AG20443 (cell line): ENCODE data around the gene SNAP91.
"Not testable (repeated sequence)": the region's sequence is repeated elsewhere in the genome, so short reads cannot be mapped to it uniquely, and the experiment has no call there.

Experiments used
- DNase-seq: peaks from one replicate; pipeline ENCODE4 v3.0.0; 2012; ENCODE audit warnings: low spot score, mixed read lengths

SNAP91 gene

DNA sequence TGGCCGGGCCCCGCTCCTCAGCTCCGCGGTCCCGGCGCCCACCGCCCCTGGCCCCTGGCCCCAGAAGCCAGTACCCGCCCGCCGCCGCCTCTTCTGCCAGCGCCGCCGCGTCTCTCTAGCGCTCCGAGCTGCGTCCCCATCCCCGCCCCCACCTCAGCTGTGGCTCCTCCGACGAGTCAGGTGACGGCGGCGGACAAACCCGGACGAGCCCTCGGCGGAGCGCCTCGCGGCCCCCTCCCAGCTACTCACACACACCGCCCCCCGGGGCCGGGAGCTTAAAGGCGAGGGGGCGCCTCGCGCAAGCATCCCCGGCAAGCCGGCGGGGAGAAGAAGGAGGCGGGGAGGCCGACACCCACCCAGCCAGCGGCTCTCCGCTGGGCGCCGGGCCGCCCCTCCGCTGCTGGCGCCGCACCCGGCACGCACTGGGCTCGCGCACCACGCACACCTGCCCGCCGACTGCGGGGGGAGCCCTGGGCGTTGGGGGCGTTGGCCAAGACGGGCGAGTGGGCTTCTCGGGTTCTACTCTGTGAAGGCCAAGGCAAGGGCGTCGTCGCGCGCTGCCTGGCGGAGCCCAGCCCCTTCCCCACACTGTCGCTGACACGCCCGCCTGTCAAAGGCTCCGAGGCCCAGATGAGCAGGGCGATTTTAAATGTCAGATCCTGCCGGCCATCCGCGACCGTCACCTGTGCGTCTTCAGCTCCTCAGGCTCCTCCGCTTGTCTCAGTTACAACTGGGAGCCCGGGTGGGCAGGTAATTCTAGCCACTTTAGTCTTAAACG, at the start of gene SNAP91:
SNAP91 (minus strand) TSS at position 132 of the 778 bp plus-strand sequence. CDS start 1,174 bp downstream, outside the sequence.
- no peak for DNase-seq

- no peak for DNase-seq
These were observed 49.6 kb upstream of the SNAP91 start for GRCh38 chr6:83758533-83758932.

DNA sequence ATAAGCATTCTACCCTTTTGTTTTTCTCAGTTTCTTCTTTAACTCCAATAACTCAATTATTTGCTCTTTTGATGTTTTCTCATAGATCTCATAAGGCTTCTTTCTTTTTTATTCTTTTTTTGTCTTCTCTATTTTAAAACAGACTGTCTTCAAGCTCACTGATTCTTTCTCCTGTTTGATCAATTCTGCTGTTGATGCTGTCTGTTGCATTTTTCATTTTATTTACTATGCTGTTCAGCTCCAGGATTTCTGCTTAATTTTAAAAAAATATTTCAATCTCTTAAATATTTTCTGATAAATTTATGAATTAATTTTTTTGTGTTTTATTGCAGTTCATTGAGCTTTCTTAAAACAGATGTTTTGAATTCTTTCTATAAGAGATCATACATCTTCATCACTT, 48.1 kb upstream of the SNAP91 start:
- DNase-seq = no peak

DNA sequence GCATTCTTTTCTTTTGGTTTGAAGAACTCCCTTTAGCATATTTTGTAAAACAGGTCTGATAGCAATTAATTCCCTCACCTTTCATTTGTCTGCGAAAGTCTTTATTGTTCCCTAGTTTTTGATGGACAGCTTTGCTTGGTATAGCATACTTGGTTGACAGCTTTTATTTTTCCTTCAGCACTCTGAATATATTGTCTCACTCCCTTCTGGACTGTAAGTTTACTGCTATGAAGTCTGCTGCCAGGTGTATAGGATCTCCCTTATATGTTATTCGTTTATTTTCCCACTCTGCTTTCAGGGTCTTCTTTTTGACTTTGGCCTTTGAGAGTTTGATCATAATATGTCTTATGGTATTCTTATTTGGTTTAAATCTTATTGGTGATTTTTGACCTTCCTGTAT, 47.7 kb upstream of the SNAP91 start:
- DNase-seq = no peak

DNA sequence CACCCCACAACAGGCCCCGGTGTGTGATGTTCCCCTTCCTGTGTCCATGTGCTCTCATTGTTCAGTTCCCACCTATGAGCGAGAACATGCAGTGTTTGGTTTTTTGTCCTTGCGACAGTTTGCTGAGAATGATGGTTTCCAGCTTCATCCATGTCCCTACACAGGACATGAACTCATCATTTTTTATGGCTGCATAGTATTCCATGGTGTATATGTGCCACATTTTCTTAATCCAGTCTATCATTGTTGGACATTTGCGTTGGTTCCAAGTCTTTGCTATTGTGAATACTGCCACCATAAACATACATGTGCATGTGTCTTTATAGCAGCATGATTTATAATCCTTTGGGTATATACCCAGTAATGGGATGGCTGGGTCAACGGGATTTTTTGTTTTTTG, 43.5 kb upstream of the SNAP91 start:
- DNase-seq = not testable (repeated sequence)

DNA sequence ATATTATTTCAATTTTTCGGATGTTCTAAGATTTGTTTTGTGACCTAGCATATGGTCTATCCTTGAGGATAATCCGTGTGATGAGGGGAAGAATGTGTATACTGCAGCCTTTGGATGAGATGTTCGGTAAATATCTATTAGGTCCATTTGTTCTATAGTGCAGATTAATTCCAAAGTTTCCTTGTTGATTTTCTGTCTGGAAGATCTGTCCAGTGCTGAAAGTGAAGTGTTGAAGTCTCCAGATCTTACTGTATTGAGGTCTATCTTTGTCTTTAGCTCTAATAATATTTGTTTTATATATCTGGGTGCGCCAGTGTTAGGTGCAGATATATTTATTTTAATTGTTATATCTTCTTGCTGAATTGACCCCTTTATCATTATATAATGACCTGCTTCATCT, 32.2 kb upstream of the SNAP91 start:
- no peak for DNase-seq

GRCh38 chr6:83735461-83735860, 26.6 kb upstream of the SNAP91 start:
- no peak for DNase-seq

- DNase-seq = no peak
These were observed 21.0 kb upstream of the SNAP91 start for GRCh38 chr6:83729871-83730270.

- DNase-seq = no peak
These were observed 14.0 kb upstream of the SNAP91 start for GRCh38 chr6:83722876-83723275.

- DNase-seq = no peak
These were observed 8.9 kb upstream of the SNAP91 start for GRCh38 chr6:83717809-83718208.

GRCh38 chr6:83711958-83712357, 3.1 kb upstream of the SNAP91 start:
- no peak for DNase-seq

- DNase-seq = no peak
These were observed 798 bp upstream of the SNAP91 start for GRCh38 chr6:83709748-83710050.

DNA sequence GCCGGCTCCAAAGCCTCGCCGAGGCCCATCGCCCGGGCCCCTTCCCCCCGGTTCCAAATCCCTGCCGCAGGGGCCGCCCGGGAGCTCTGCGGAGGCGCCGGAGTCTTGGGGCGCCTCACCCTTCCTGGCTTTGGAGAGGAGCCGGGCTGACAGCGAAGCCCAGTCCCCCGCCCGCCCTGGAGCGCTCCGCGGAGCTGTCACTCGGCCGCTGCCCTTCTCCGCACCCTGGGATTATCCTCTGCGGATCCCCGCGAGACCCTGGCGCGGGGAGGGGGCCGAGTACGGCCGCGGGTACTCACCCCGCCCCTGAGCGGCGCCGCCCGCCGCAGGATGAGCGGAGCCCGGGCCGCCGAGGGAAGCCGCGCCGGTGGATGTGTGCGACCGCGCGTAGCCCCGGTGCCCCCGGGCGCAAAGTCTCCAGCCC, 343 bp downstream of the SNAP91 start:
- peak; percentile 57 for DNase-seq

GRCh38 chr6:83707829-83708545, 914 bp downstream of the SNAP91 start:
- peak; percentile 6 for DNase-seq

DNA sequence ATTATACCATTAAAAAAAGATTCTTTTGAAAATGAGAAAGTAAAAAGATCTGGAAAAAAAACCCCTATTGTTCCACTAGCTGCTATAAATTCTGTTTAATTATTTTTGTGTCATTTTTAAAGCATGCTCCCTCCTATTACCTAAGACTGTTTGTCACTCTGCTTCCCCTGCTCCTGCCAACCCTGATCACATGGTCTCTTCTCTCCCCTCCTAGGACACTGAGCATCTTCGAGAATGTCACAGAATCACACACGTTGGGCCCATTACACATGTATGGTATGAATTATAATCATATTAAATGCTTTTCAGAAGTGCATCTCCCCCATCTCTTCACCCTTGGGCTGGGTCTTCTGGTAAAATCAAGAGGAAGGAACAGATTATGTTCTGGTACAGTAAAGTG, 6.2 kb downstream of the SNAP91 start:
- DNase-seq = no peak

DNA sequence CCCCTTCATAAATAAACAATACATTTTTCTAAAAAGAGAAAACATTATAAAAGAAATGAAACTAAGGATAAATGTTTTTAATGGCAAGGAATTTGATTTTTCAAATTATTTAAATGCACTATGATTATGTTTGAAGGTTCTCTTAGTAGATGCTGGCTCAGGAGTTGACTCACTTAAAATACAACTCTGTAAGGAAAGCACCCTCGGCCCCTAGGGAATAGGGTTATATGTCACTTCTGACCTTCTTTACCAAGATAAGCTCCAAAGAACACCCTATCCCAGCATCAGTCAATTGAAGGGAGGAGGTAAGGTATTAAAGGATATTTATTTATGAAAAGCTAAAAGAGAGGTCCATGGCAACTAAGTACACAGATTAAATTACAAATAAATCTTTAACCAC, 6.8 kb downstream of the SNAP91 start:
- DNase-seq = no peak

- no peak for DNase-seq
These were observed 12.2 kb downstream of the SNAP91 start for GRCh38 chr6:83696674-83697073.

DNA sequence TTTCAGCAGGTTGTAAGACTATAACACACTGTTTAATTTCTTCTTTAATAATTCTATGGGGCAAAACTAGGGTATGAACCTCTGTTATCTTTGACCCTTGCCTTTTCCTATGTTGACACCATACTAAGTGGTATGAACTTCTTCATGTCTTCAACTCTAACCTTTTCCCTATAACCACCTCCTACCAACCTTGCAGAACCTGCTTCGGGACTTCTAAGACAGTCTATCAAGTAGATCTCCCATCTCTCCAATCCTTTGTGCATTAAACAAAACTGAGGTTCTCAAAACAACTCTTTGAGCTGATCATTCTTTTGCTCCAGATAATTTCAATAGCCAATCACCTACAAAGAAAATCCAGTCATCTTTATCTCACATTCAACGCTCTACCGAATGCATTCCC, 23.4 kb downstream of the SNAP91 start:
- no peak for DNase-seq

DNA sequence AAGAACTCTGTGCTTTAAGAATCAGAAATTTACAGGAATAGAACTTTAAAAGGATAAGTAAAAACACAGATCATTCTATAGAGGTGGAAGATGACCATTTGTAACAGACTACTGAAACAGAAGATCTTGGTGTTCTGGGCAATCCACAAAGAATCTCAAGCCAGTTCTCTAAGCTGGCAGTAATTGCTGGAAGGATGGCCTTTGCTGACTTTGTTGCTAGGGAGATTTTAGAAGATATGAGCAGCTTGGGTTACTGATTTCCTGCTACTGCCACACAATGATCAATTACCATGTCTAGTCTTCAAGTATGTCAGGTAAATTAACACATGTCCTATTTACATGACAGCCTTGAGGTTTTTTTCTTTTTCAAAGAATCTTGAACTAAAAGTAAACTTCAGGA, 31.1 kb downstream of the SNAP91 start:
- DNase-seq = no peak

DNA sequence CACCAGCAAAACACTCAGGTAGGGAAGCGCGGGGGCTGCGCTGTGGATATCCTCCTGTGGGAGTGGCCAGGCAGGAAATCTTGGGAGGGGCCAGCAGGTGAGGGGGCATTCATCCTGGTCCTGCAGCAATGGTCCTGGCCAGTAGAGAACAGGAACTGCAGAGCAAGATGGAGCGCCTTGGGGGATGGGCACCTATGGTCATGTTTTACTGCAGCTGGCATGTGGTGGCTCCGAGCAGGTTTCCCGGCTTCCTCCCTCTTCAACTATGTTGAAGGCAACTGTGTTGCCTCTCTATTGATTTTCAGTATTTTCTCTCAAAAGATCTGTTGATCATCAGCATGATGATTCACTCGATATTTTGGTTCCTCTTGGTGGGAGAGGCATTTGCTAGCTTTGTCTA, 70.9 kb downstream of the SNAP91 start:
- no peak for DNase-seq

GRCh38 chr6:83636800-83637199, 72.1 kb downstream of the SNAP91 start:
- DNase-seq = no peak

GRCh38 chr6:83633609-83634008, 75.3 kb downstream of the SNAP91 start:
- no peak for DNase-seq

DNA sequence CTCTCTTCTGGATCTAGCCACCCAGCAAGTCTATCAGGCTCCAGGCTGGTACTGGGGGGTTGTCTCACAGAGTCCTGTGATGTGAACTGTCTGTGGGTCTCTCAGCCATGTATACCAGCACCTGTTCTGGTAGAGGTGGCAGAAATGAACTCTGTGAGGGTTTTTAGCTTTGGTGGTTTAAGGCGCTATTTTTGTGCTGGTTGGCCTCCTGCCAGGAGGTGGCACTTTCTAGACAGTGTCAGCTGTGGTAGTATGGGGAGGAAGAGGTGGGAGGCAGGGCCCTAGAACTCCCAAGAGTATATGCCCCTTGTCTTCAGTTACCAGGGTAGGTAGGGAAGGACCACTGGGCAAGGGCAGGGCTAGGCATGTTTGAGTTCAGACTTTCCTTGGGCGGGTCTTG, 75.8 kb downstream of the SNAP91 start:
- no peak for DNase-seq

DNA sequence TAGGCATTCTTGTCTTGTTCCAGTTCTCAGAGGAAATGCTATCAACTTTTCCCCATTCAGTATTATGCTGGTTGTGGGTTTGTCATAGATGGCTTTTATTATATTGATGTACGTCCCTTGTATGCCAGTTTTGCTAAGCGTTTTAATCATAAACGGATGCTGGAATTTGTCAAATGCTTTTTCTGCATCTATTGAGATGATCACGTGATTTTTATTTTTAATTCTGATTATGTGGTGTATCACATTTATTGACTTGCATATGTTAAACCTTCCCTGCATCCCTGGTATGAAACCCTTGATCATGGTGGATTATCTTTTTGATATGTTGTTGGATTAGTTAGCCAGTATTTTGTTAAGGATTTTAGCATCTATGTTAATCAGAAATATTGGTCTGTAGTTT, 79.0 kb downstream of the SNAP91 start:
- DNase-seq = not testable (repeated sequence)
